CD4-positive, alpha-beta T cell treated with Interleukin-10 for 1 hour (primary cell): ENCODE measurements around the gene C15orf62.

Source experiments
- DNase-seq: peaks from one replicate; pipeline ENCODE4 v3.0.0-alpha.2; 2020

The C15orf62 gene

GRCh38 chr15:40769274-40770146 lies at the start of gene C15orf62:
TSS of gene C15orf62 (plus strand) at chr15:40769980. CDS start at chr15:40770496, 516 bp downstream.
- peak; percentile 33 for DNase-seq

- no peak for DNase-seq
Observed at GRCh38 chr15:40721701-40722100, 48.1 kb upstream of the C15orf62 start.

- no peak for DNase-seq
Observed at GRCh38 chr15:40722354-40722753, 47.4 kb upstream of the C15orf62 start.

GRCh38 chr15:40722934-40723333 lies 46.8 kb upstream of the C15orf62 start:
- no peak for DNase-seq

GRCh38 chr15:40723919-40724318 lies 45.9 kb upstream of the C15orf62 start:
- no peak for DNase-seq

- DNase-seq = no peak
Observed at GRCh38 chr15:40731034-40731433, 38.7 kb upstream of the C15orf62 start.

GRCh38 chr15:40736575-40736974 lies 33.2 kb upstream of the C15orf62 start:
- DNase-seq = no peak

- DNase-seq = no peak
Observed at GRCh38 chr15:40737048-40737447, 32.7 kb upstream of the C15orf62 start.

- DNase-seq = no peak
Observed at GRCh38 chr15:40739047-40739446, 30.7 kb upstream of the C15orf62 start.

GRCh38 chr15:40739854-40740253 lies 29.9 kb upstream of the C15orf62 start:
- no peak for DNase-seq

GRCh38 chr15:40743485-40743901 lies 26.3 kb upstream of the C15orf62 start:
- no peak for DNase-seq

GRCh38 chr15:40743921-40744814 lies 25.6 kb upstream of the C15orf62 start:
- peak; percentile 82 for DNase-seq

GRCh38 chr15:40744815-40745152 lies 25.0 kb upstream of the C15orf62 start:
- DNase-seq = no peak

GRCh38 chr15:40746916-40747418 lies 22.8 kb upstream of the C15orf62 start:
- no peak for DNase-seq

- DNase-seq = no peak
Observed at GRCh38 chr15:40747685-40748631, 21.8 kb upstream of the C15orf62 start.

- no peak for DNase-seq
Observed at GRCh38 chr15:40749151-40749630, 20.6 kb upstream of the C15orf62 start.

GRCh38 chr15:40750885-40751284 lies 18.9 kb upstream of the C15orf62 start:
- DNase-seq = no peak

- no peak for DNase-seq
Observed at GRCh38 chr15:40751745-40752144, 18.0 kb upstream of the C15orf62 start.

GRCh38 chr15:40754574-40754882 lies 15.3 kb upstream of the C15orf62 start:
- DNase-seq = peak; percentile 35

GRCh38 chr15:40754883-40755811 lies 14.6 kb upstream of the C15orf62 start, which contains the start of gene RMDN3:
TSS of gene RMDN3 (minus strand) at chr15:40755254. CDS start at chr15:40754783, 471 bp downstream.
- peak; percentile 94 for DNase-seq

GRCh38 chr15:40755812-40756208 lies 14.0 kb upstream of the C15orf62 start:
- no peak for DNase-seq
